Heart right ventricle (tissue), 16 donors: ENCODE data around the gene MTMR3. TPM values are rescaled to one million over a fixed set of nuclear protein-coding genes. Genes with fewer than 3 reads are reported as not detected.
"Not testable (repeated sequence)": the region's sequence is repeated elsewhere in the genome, so short reads cannot be mapped to it uniquely, and the experiment has no call there.

Experiments
- ATAC-seq, 8 donors: fragments of 200-7000 bp; cut with Tn5 transposase; one replicate each; pipeline ENCODE4 v1.9.1; 2020; ENCODE audit warnings: mild to moderate bottlenecking in 8 of 8, moderate library complexity in 8 of 8, moderate number of reproducible peaks in 1 of 8
- DNase-seq, 2 donors: peaks; one replicate each; pipeline ENCODE4 v3.0.0-alpha.2; 2020
- H3K27ac ChIP-seq, 10 donors: fragments of 200-600 bp; sonication (generic) in 2 of 10; one replicate each; pipeline versions ENCODE4 v1.5.0 to v1.8.0; 2020 to 2022; ENCODE audit warnings: mild to moderate bottlenecking in 3 of 10
- H3K27me3 ChIP-seq, 7 donors: fragments of 200-600 bp; one replicate each; pipeline ENCODE4 v1.8.0; 2021 to 2022; ENCODE audit warnings: mild to moderate bottlenecking in 2 of 7
- H3K36me3 ChIP-seq, 9 donors: fragments of 200-600 bp; sonication (generic) in 1 of 9; one replicate each; pipeline versions ENCODE4 v1.5.0 to v1.8.0; 2020 to 2022; ENCODE audit warnings: mild to moderate bottlenecking in 2 of 9
- H3K4me1 ChIP-seq, 9 donors: fragments of 200-600 bp; sonication (generic) in 1 of 9; one replicate each; pipeline versions ENCODE4 v1.5.0 to v1.8.0; 2020 to 2022; ENCODE audit warnings: mild to moderate bottlenecking in 4 of 9
- H3K4me3 ChIP-seq, 10 donors: fragments of 200-600 bp; sonication (generic) in 2 of 10; one replicate each; pipeline versions ENCODE4 v1.5.0 to v1.8.0; 2020 to 2022; ENCODE audit warnings: mild to moderate bottlenecking in 7 of 10, moderate library complexity in 2 of 10
- H3K9me3 ChIP-seq, 11 donors: fragments of 200-600 bp in 10 of 11; sonication (generic) in 2 of 11; one replicate each; pipeline versions ENCODE4 v1.5.0 to v1.8.0; 2013 to 2022; ENCODE audit warnings: mild to moderate bottlenecking in 2 of 11, control low read depth in 1 of 11, moderate library complexity in 1 of 11
- CTCF ChIP-seq, 9 donors: fragments of 200-600 bp; sonication (generic) in 2 of 9; IDR thresholded peaks; one replicate each; pipeline versions ENCODE4 v1.5.0 to v1.8.0; 2021 to 2022; ENCODE audit warnings: antibody characterized with exemption in 9 of 9, mild to moderate bottlenecking in 5 of 9, moderate library complexity in 1 of 9
- WGBS, 2 donors: extraction: QIAGEN DNeasy Blood & Tissue Kit; methylation state at CpG; one replicate each; pipeline ENCODE4 v1.1.7; 2013; ENCODE audit warnings: inconsistent platforms in 1 of 2; 5-methylcytosine and 5-hydroxymethylcytosine counted together
- intact Hi-C, 10 donors: fragments of 100-400 bp; cut with DNase I; formaldehyde crosslinking; loops; one replicate each; pipeline versions ENCODE4 v1.11.1 to v1.14.2; 2022
- polyA plus RNA-seq, 2 donors: library from polyadenylated mRNA; stranded (reverse); fragments of 200-250 nt; gene quantifications; one replicate each; pipeline ENCODE4 v1.2.3, GENCODE V29; 2013
- total RNA-seq, 10 donors: library from RNA; stranded (reverse); fragmentation: NEBNext Ultra II Directional in 3 of 10; extraction: Animal tissue kit (Norgen Biotek cat#: 25700) in 3 of 10; gene quantifications; one replicate each; pipeline versions ENCODE4 v1.2.1 to v1.2.4, GENCODE V29; 2021 to 2023
- donor health status: Arrhythmogenic right ventricular cardiomyopathy.
- donor health status: ischemic (EF 13 %, LVEDD 7.1; RV severe dilation, severe dysfunction).
- donor health status: healthy with polysubstance abuse.
- donor health status: DM: no; HTN: yes; CAD: no.
- donor health status: DM: no; HTN: no; CAD: no.
- donor health status: ischemic (EF 25% LVEDD 6.9; RV normal size, moderate dysfunction).
- donor health status: ischemic (EF 25% LVEDD 5.7; RV mildly dilated, moderate dysfunction).
- donor health status: healthy.
- donor health status: DM: yes; HTN: yes; CAD: no.
- donor health status: Ischemic cardiomyopathy.
- donor health status: ischemic (EF 35%, LVEDD 5.7; RV mildly dilated, moderate dysfunction).
- donor health status: nonischemic (EF 11% LVEDD 7.7; RV severe dilation, severe dysfunction).
- donor health status: DM: yes; HTN: yes; CAD: no.
- donor health status: PGD.
- donor health status: ischemic (EF 29% LVEDD 5.4; RV normal size, mild dysfunction).
- donor health status: nonischemic (EF 23%, LVEDD 6.1; RV moderate dilation, normal function).

Gene MTMR3
- total and polyA plus RNA-seq, 12 donors = 9.8 to 42.9 (median 34.6) TPM

GRCh38 chr22:29854432-29854831, 28.5 kb upstream of the MTMR3 start:
- Histone ChIP-seq H3K4me3 (no peak overlapping the region), H3K36me3 (no peaks in the 10 kb centered on the region), H3K27ac (no peak overlapping the region), H3K9me3 (no peaks in the 10 kb centered on the region), H3K27me3 (no peaks in the 10 kb centered on the region), H3K4me1 (peaks cover 0 to 21% (median 5%) of the 10 kb centered on the region in 9 donors)
- no peak for DNase-seq
- intact Hi-C loops = loop anchor here in 1 of 10 donors (2.0 kb wide), 1 partner anchor 76 kb away; no protein-coding TSS in a partner anchor
- ATAC-seq = no peak
- whole genome bisulfite sequencing, 2 donors = 74% methylated on average over 3 of the region's 3 CpGs
- no peak for TF ChIP-seq CTCF (IDR thresholded peaks at IDR 0.05)

GRCh38 chr22:29855611-29856181, 27.3 kb upstream of the MTMR3 start:
- Histone ChIP-seq H3K27me3 (no peaks in the 10 kb centered on the region), H3K4me3 (no peak overlapping the region)
- peak; percentile 83 to 97 (median 96) for ATAC-seq

GRCh38 chr22:29856496-29856895, 26.5 kb upstream of the MTMR3 start:
- WGBS, 2 donors = 44 to 50% methylated on average over 3 of the region's 3 CpGs
- H3K9me3 ChIP-seq = no peaks in the 10 kb centered on the region
- DNase-seq (no peak), ATAC-seq (no peak)
- peak overlapping the region in 9 of 10 donors; percentile 36 to 92 (median 74) for H3K27ac ChIP-seq
- H3K27me3 ChIP-seq = no peaks in the 10 kb centered on the region
- H3K4me1 ChIP-seq = peaks cover 0 to 35% (median 7%) of the 10 kb centered on the region in 9 donors
- no peak for TF ChIP-seq CTCF (IDR thresholded peaks at IDR 0.05)
- H3K4me3 ChIP-seq = no peak overlapping the region
- intact Hi-C loops = no loop called here
- no peaks in the 10 kb centered on the region for H3K36me3 ChIP-seq

More at GRCh38 chr22:29855611-29856181, 27.3 kb upstream of the MTMR3 start:
- intact Hi-C loops = loop anchor here in 1 of 10 donors (2.0 kb wide), 1 partner anchor 77 kb away; no protein-coding TSS in a partner anchor
- DNase-seq = peak; percentile 69 to 79
- peak in 6 of 9 donors; percentile 13 to 59 (median 40) for TF ChIP-seq CTCF (IDR thresholded peaks at IDR 0.05)
- WGBS, 2 donors = 23 to 37% methylated on average over 10 of the region's 10 CpGs
- Histone ChIP-seq H3K4me1 (peaks cover 0 to 28% (median 5%) of the 10 kb centered on the region in 9 donors), H3K36me3 (no peaks in the 10 kb centered on the region), H3K27ac (peak overlapping the region; percentile 30 to 92 (median 70)), H3K9me3 (no peaks in the 10 kb centered on the region)

- H3K4me1 ChIP-seq = peaks cover 0 to 35% (median 7%) of the 10 kb centered on the region in 9 donors
- DNase-seq, ATAC-seq, intact Hi-C loops, H3K9me3 ChIP-seq, H3K4me3 ChIP-seq, H3K27me3 ChIP-seq, H3K36me3 ChIP-seq, H3K27ac ChIP-seq: not testable (repeated sequence)
- WGBS, 2 donors = 78% methylated on average over 9 of the region's 9 CpGs
These were observed 23.9 kb upstream of the MTMR3 start for GRCh38 chr22:29859030-29859429.
